Measurements from ENCODE around the gene HOXB3.

DNA sequence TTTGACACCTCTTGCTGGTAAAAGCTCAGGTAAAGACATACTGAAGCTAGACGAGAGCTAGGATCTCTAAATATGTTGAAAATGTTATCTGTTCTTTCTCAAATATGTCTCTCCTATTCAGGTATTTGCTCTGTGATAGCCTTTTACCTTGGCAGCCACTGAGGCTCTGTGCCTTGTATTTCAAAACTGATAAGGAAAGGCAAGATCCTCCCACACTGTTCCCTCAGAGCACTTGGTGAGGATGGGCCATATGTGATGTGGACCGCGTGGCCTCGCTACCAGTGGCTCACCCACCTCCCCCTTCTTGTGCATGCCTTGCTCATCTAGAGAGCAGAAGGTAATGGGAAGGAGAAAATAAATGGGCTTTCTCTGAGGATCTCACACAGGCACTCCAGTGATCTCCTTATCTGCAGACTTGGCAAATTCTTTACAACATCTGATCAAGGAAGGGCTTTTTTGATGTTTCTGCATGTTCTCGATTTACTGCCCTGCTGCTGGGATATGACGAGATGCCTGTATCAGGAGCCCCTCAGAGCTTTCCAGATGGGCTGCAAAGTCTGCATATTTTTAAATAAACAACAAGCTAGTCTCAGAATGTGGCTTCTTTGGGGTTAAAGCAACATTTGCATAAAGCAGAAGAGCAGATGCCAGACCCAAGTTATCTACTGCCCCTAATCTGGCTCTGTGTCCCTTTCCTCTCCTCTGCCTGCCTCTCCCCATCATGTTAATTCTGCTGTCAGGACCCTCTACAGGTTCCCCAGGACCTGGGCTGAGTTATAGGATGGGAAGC, 76.2 kb downstream of the HOXB3 start:
- TF ChIP-seq, protein P1, sequence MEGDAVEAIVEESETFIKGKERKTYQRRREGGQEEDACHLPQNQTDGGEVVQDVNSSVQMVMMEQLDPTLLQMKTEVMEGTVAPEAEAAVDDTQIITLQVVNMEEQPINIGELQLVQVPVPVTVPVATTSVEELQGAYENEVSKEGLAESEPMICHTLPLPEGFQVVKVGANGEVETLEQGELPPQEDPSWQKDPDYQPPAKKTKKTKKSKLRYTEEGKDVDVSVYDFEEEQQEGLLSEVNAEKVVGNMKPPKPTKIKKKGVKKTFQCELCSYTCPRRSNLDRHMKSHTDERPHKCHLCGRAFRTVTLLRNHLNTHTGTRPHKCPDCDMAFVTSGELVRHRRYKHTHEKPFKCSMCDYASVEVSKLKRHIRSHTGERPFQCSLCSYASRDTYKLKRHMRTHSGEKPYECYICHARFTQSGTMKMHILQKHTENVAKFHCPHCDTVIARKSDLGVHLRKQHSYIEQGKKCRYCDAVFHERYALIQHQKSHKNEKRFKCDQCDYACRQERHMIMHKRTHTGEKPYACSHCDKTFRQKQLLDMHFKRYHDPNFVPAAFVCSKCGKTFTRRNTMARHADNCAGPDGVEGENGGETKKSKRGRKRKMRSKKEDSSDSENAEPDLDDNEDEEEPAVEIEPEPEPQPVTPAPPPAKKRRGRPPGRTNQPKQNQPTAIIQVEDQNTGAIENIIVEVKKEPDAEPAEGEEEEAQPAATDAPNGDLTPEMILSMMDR (IDR thresholded peaks at IDR 0.05 in 8 of 11, conservative IDR thresholded peaks at IDR 0.05 in 3 of 11), result no peak
- no peak for TF ChIP-seq POLR2A (IDR thresholded peaks at IDR 0.05)
- TF ChIP-seq POLR2AphosphoS5 (IDR thresholded peaks at IDR 0.05), result no peak

All from spleen (tissue), 7 donors.